Lower lobe of right lung (tissue), 2 donors: ENCODE measurements around the gene BCKDHB. TPM values are rescaled to one million over a fixed set of nuclear protein-coding genes. Genes with fewer than 3 reads are reported as not detected.
A peak's percentile ranks its signal among the peaks of the same experiment; 100 is the strongest.

Source experiments
- ATAC-seq, 2 donors: fragments of 200-7000 bp; cut with Tn5 transposase; one replicate each; pipeline ENCODE4 v1.9.1; 2020 to 2022; ENCODE audit warnings: mild to moderate bottlenecking in 2 of 2, moderate library complexity in 2 of 2
- DNase-seq: peaks from one replicate; pipeline ENCODE4 v3.0.0-alpha.2; 2020
- H3K27ac ChIP-seq: fragments of 200-600 bp; one replicate; pipeline ENCODE4 v1.8.0; 2022
- H3K27me3 ChIP-seq: fragments of 200-600 bp; one replicate; pipeline ENCODE4 v1.8.0; 2022; ENCODE audit warnings: low read depth
- H3K36me3 ChIP-seq: fragments of 200-600 bp; one replicate; pipeline ENCODE4 v1.8.0; 2022; ENCODE audit warnings: mild to moderate bottlenecking
- H3K4me1 ChIP-seq: fragments of 200-600 bp; one replicate; pipeline ENCODE4 v1.8.0; 2022
- H3K4me3 ChIP-seq: fragments of 200-600 bp; one replicate; pipeline ENCODE4 v1.8.0; 2022; ENCODE audit warnings: mild to moderate bottlenecking
- H3K9me3 ChIP-seq: fragments of 200-600 bp; one replicate; pipeline ENCODE4 v1.8.0; 2022
- intact Hi-C: fragments of 100-400 bp; cut with DNase I; formaldehyde crosslinking; loops from one replicate; pipeline ENCODE4 v1.11.0; 2022
- total RNA-seq: library from RNA; stranded (reverse); fragmentation: NEBNext Ultra II Directional; extraction: Animal tissue kit (Norgen Biotek cat#: 25700); gene quantifications from one replicate; pipeline ENCODE4 v1.2.1, GENCODE V29; 2021
- TF ChIP-seq, protein P1 (sequence below): fragments of 200-600 bp; IDR thresholded peaks from one replicate; pipeline ENCODE4 v1.8.0; 2022; ENCODE audit warnings: antibody characterized with exemption, mild to moderate bottlenecking
- donor health status: DM: no; HTN: yes; CAD: no; lungs with severe emphysema.

BCKDHB gene
- total RNA-seq, 1 donor from 2014 or later = 13.8 TPM

DNA sequence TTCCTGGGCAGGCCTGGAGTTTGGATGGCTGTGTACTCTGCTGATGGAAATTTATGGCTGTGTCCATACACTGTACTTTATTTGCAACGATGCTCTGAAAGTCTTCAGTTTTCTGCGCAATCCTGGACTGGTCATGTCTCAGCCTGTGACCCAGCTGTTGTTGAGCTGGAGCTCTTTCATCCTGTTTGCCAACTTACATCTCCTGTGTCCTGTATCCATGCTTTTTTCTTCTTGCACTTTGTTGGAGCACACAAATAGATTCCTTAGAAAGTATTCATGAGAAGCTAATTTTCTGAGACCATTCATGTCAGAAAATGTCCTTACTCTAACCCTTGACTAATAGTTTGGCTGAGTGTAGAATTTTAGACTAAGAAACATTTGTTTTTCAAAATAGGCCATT lies 251.2 kb downstream of the BCKDHB start:
- peak in 1 of 2 donors; percentile 32 for ATAC-seq
- TF ChIP-seq, protein P1, sequence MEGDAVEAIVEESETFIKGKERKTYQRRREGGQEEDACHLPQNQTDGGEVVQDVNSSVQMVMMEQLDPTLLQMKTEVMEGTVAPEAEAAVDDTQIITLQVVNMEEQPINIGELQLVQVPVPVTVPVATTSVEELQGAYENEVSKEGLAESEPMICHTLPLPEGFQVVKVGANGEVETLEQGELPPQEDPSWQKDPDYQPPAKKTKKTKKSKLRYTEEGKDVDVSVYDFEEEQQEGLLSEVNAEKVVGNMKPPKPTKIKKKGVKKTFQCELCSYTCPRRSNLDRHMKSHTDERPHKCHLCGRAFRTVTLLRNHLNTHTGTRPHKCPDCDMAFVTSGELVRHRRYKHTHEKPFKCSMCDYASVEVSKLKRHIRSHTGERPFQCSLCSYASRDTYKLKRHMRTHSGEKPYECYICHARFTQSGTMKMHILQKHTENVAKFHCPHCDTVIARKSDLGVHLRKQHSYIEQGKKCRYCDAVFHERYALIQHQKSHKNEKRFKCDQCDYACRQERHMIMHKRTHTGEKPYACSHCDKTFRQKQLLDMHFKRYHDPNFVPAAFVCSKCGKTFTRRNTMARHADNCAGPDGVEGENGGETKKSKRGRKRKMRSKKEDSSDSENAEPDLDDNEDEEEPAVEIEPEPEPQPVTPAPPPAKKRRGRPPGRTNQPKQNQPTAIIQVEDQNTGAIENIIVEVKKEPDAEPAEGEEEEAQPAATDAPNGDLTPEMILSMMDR = no peak
- Histone ChIP-seq H3K9me3 (no peaks in the 10 kb centered on the region), H3K4me3 (no peak overlapping the region), H3K27me3 (no peaks in the 10 kb centered on the region), H3K4me1 (no peaks in the 10 kb centered on the region), H3K27ac (no peak overlapping the region), H3K36me3 (no peaks in the 10 kb centered on the region)
- DNase-seq = no peak
- intact Hi-C loops = no loop called here

DNA sequence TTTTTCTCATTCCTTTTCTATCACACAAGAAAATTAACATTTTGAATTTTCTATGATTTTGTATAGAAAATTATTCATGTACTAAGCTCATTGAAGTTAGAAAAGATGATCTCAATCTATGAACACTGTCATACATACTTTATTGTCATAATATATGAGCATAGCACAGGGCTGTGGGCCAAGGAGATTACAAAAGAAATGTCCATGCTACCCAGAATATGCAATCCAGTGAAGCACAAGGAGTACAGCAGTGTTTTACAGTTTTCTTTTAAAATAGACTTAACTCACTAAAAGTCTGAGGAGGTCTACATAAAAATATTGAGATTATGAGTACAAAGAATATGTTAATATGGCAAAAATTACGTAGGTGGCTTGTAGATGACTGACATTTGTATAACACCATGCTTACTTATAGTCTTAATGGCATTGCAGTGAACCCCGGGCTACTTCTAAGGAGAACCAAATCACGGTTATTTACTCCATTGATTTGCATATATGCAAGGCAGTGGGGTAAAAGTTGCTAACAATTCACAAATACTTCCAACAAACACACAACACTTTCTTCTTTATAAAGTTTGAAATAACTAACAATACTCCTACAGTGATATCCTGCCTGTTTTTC lies 257.1 kb downstream of the BCKDHB start:
- no peaks in the 10 kb centered on the region for H3K36me3 ChIP-seq

DNA sequence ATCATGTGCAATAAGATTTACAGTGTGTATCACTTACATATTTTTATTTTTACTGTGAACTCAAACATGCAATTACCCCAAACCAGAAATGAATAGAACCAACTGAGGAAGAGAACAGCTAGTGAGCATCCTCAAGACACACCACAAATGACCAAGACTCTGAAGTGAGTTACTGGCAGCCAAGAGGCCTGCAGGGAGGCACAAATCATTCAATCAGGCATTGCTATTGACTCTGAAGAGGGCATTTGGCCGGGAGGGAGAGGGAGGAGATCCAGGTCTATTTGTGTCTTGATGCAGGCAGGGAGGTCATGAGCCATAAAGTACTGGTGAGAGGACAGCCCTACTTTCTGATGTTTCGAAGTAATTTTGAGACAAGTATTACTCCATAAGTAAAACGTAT lies 257.7 kb downstream of the BCKDHB start:
- intact Hi-C loops = no loop called here

More for the DNA sequence above, 257.1 kb downstream of the BCKDHB start:
- H3K27me3 ChIP-seq = no peaks in the 10 kb centered on the region
- H3K27ac ChIP-seq = no peak overlapping the region
- no peaks in the 10 kb centered on the region for H3K4me1 ChIP-seq
- no peak for ATAC-seq
- intact Hi-C loops = no loop called here
- H3K4me3 ChIP-seq = no peak overlapping the region
- TF ChIP-seq, protein P1 = no peak
- no peaks in the 10 kb centered on the region for H3K9me3 ChIP-seq
- DNase-seq = no peak

DNA sequence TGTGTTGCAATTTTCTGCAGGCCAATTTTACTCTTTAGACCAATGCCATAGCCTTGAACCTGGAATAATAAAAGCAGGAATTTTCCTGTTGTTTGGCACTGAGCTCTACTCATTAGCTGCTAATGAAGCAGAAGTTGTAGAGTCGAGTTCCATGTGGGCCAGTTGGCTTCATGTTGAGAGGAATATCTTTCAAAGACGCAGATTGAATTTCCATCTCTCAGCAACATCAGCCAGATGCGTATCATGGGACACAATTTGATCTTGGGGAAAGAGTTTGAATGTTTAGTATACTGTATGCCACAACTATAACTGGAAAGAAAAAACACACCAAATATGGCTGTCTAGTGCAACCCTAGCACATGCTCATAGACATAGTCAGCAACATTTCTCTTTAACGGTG lies 259.6 kb downstream of the BCKDHB start:
- TF ChIP-seq, protein P1 = no peak
- Histone ChIP-seq H3K36me3 (no peaks in the 10 kb centered on the region), H3K27ac (no peak overlapping the region), H3K4me3 (no peak overlapping the region), H3K9me3 (no peaks in the 10 kb centered on the region), H3K4me1 (no peaks in the 10 kb centered on the region), H3K27me3 (no peaks in the 10 kb centered on the region)
- no peak for DNase-seq
- no peak for ATAC-seq
- intact Hi-C loops = no loop called here

More for the DNA sequence above, 257.7 kb downstream of the BCKDHB start:
- Histone ChIP-seq H3K4me1 (no peaks in the 10 kb centered on the region), H3K27me3 (no peaks in the 10 kb centered on the region), H3K4me3 (no peak overlapping the region), H3K27ac (no peak overlapping the region), H3K9me3 (no peaks in the 10 kb centered on the region), H3K36me3 (no peaks in the 10 kb centered on the region)
- DNase-seq (no peak), ATAC-seq (no peak)
- TF ChIP-seq, protein P1 = no peak

DNA sequence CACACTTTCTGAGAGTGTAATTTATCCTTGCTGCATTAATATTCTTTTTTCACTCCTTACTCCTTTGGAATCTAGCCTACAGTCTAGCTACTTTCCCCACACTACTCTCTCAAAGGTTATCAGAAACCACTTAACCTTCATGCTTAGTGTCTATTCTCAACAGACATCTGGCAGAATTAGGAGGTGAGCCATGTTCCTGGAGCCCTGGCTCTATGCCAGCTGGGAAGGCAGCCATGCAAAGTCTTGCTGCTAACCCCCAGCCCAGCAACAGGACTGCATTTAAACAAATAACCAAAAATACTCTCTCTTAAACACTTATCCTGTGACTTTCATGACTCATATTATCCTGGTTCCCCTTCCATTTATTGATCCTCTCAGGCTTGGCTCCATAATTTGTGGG lies 260.2 kb downstream of the BCKDHB start:
- no peak for DNase-seq
- H3K9me3 ChIP-seq = no peaks in the 10 kb centered on the region
- TF ChIP-seq, protein P1 = no peak
- no peaks in the 10 kb centered on the region for H3K27me3 ChIP-seq
- no peak for ATAC-seq
- H3K4me3 ChIP-seq = no peak overlapping the region
- H3K27ac ChIP-seq = no peak overlapping the region
- intact Hi-C loops = no loop called here
- H3K36me3 ChIP-seq = no peaks in the 10 kb centered on the region
- H3K4me1 ChIP-seq = no peaks in the 10 kb centered on the region
